BJ (cell line): ENCODE data around the gene YTHDF2. TPM values are rescaled to one million over a fixed set of nuclear protein-coding genes. Genes with fewer than 3 reads are reported as not detected.

ENCODE experiments used
- CTCF ChIA-PET: fragments of 350-600 bp; formaldehyde crosslinking; extraction: SDS; loops from one replicate; lab custom pipeline; 2021; ENCODE audit warnings: antibody characterized with exemption, inconsistent platforms; lab: Yijun Ruan, JAX
- POLR2A ChIA-PET: fragments of 300-600 bp; sonication (Branson Sonifier 250); formaldehyde crosslinking; extraction: SDS; loops from one replicate; lab custom pipeline; 2021; ENCODE audit warnings: antibody characterized with exemption; lab: Charles Lee
- DNase-seq: peaks from one replicate; pipeline ENCODE4 v3.0.0-alpha.2; 2011; ENCODE audit warnings: low read depth
- H3K27me3 ChIP-seq: 2 replicates; pipeline ENCODE4 v1.6.0; 2011; ENCODE audit warnings: low read length; ENCODE audit not compliant: control insufficient read depth, insufficient read depth
- H3K36me3 ChIP-seq: 2 replicates; pipeline ENCODE4 v1.5.1; 2011; ENCODE audit warnings: low read length; ENCODE audit not compliant: control insufficient read depth, insufficient read depth
- H3K4me3 ChIP-seq: 2 replicates; pipeline ENCODE4 v1.5.1; 2011; ENCODE audit warnings: low read depth, mild to moderate bottlenecking, control low read depth, low read length
- CTCF ChIP-seq: IDR thresholded peaks from 2 replicates; pipeline ENCODE4 v1.5.1; 2011; ENCODE audit warnings: low read depth, mild to moderate bottlenecking, control low read depth, inconsistent platforms, low read length, moderate library complexity; ENCODE audit not compliant: insufficient read depth
- polyA plus RNA-seq: library from polyadenylated mRNA; depleted of rRNA; stranded (reverse); fragments of >200 nt; gene quantifications from 2 replicates; pipeline ENCODE4 v1.2.3, GENCODE V29; 2011

YTHDF2 gene
- polyA plus RNA-seq, 1 experiment, result 45.9 TPM

GRCh38 chr1:28781305-28781704 is 44.6 kb downstream of the YTHDF2 start:
- CTCF ChIA-PET, result interaction anchor here (1.1 to 11.7 kb wide), 2 partner anchors 47 to 96 kb away, joined by 3 to 276 read pairs; no protein-coding TSS in a partner anchor
- no peak for DNase-seq
- Histone ChIP-seq H3K27me3 (no peaks in the 10 kb centered on the region), H3K4me3 (no peak overlapping the region), H3K36me3 (no peaks in the 10 kb centered on the region)
- TF ChIP-seq CTCF, result no peak
- POLR2A ChIA-PET, result interaction anchor here (0.8 kb wide), 1 partner anchor 181 kb away, joined by 3 read pairs; no protein-coding TSS in a partner anchor

- DNase-seq, result no peak
- H3K36me3 ChIP-seq, result no peaks in the 10 kb centered on the region
- H3K4me3 ChIP-seq, result no peak overlapping the region
- ChIA-PET POLR2A (interaction anchor here (0.8 kb wide), 1 partner anchor 181 kb away, joined by 3 read pairs; no protein-coding TSS in a partner anchor), CTCF (interaction anchor here (0.6 to 11.7 kb wide), 4 partner anchors 46 to 96 kb away, joined by 3 to 276 read pairs (median 16); no protein-coding TSS in a partner anchor)
- TF ChIP-seq CTCF, result no peak
- no peaks in the 10 kb centered on the region for H3K27me3 ChIP-seq
These were observed 45.3 kb downstream of the YTHDF2 start for GRCh38 chr1:28782011-28782410.

GRCh38 chr1:28783363-28783762 is 46.6 kb downstream of the YTHDF2 start:
- ChIA-PET POLR2A (no interaction called here), CTCF (interaction anchor here (0.7 to 11.7 kb wide), 7 partner anchors 8 to 258 kb away, joined by 3 to 276 read pairs (median 6); partner anchors contain the start of gene TAF12)
- H3K4me3 ChIP-seq, result no peak overlapping the region
- H3K27me3 ChIP-seq, result no peaks in the 10 kb centered on the region
- DNase-seq, result no peak
- H3K36me3 ChIP-seq, result no peaks in the 10 kb centered on the region
- TF ChIP-seq CTCF, result no peak

GRCh38 chr1:28789412-28789811 is 52.7 kb downstream of the YTHDF2 start:
- CTCF ChIA-PET, result no interaction called here

GRCh38 chr1:28789816-28790215 is 53.1 kb downstream of the YTHDF2 start:
- POLR2A ChIA-PET, result no interaction called here
- CTCF ChIA-PET, result interaction anchor here (11.6 kb wide), 1 partner anchor 87 kb away, joined by 70 read pairs; no protein-coding TSS in a partner anchor
- peaks cover 4% of the 10 kb centered on the region; the same call in 1 of the 2 replicates for H3K27me3 ChIP-seq
- no peaks in the 10 kb centered on the region for H3K36me3 ChIP-seq
- TF ChIP-seq CTCF, result no peak
- no peak for DNase-seq
- no peak overlapping the region for H3K4me3 ChIP-seq

More at GRCh38 chr1:28789412-28789811, 52.7 kb downstream of the YTHDF2 start:
- no peak for DNase-seq
- POLR2A ChIA-PET, result no interaction called here
- H3K27me3 ChIP-seq, result peaks cover 4% of the 10 kb centered on the region; the same call in 1 of the 2 replicates
- H3K4me3 ChIP-seq, result no peak overlapping the region
- no peaks in the 10 kb centered on the region for H3K36me3 ChIP-seq
- TF ChIP-seq CTCF, result no peak
